ENCODE measurements around the gene AP1B1.
A peak's percentile ranks its signal among the peaks of the same experiment; 100 is the strongest.

AP1B1 gene

DNA sequence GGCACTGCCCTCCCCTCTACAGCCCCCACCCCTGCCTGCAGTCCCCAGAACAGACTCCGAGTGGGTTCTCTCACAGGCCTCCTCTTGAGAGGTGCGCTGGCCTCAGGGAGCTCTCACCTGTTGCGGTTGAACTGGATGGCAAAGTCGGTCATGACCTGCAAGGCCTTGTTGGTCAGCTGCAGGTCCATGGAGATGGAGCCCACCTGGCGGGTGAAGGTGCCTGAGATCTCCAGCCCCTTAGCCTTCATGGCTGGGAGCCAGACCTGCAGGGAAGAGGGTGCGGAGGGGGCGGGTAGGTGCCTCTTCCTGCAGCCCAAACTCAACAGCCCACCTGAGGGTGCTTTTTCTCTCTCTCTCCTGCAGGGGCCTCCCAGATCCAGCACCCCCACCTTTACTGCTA is 54.2 kb downstream of the AP1B1 start:
- no peak for DNase-seq

DNA sequence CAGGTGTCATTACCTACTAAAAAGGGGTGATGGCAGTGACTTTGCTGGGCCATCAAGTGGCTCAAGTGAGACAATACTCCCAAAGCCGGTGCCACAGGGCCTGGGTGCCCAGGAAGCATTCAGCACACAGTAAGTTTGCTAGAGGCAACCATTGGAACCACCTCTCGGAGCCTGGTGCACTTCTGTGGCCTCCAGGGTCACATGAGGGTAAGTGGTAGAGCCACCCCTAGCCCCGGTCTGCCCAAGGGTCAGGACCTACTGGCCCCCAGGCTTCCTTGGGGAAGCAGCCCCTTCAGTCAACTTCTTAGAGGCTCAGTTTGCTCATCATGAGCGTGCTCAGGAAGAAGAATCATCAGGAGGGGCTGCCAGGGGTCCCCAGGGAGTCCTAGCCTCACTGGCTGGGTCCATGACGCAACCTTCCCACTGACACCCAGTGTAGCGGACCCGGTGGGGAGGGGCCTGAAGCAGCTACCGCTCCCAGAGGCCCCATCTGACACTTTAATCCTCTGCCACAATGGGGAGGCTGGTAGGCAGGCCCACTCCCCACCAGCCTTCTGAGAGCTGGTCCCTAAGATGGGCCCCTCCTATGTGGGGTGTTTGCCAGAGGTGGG is 55.4 kb downstream of the AP1B1 start:
- no peak for DNase-seq

DNA sequence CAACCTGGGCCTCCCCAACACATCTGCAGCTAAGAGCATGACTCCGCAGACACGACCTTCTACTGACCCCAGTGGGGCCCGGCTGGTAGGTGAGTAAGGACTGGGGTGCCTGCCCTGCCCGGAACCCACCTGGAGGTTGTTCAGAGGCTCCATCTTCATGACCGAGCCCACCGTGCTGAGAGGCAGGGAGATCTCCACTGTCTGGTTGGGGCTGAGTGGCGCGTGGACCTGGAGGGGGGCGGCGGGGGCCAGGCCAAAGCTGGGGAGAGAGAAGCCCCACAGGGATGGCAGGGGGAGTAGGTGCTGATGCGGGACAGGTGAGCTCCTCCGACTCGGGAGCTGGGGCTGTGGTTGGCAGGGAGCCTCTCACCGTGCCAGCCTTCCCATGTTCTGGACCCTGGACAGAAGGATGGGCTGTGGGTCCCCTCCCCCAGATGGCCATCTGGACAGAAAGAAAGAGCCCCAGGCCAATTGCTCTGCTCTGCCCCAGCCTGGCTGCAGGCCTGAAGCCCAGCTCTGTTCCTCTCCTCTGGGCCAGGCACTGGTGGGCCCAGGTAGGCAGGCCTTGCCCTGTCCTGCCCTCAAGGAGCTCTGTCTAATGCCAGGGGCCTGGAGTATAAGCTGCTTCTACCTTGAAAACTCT is 56.6 kb downstream of the AP1B1 start:
- no peak for DNase-seq

DNA sequence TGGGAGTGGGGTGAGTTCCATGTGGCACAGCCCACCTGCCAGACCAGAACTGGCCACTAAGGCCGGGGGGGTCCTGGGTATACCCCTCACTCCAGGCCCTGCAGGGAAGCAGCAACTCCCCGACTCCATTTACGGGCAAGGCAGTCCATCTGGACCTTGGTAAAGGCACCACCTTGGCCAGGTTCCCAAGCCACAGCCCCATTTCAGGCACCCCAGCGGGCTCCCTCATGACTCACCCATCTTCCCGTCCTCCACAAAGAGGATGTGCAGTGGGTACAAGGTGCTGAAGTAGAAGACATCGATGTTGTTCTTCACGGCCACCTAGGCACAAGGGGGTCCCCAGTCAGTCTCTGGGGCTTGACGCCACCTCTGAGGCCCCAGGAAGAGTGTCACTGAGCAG is 57.2 kb downstream of the AP1B1 start:
- no peak for DNase-seq

DNA sequence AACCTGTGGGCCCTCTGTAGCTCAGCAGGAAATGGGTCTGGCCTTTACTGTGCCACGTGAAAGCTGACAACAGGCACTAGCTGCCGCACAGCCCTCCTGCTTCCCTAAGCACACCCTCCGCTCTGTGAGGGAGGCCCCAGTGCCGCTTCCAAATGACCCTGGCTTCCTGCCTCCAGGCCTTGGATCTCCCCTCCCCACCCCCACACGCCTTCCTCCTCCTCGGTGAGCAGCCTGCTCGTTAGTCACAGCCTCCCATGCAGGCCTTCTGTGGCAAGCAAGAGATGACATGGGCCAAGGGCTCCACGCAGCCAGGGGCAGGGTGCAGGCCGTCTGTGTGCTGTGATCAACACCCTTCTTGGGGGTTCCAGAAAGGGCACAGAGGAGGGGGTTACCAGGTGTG is 57.6 kb downstream of the AP1B1 start:
- peak in 9 of 58 donors; percentile 18 to 41 (median 32) for DNase-seq

DNA sequence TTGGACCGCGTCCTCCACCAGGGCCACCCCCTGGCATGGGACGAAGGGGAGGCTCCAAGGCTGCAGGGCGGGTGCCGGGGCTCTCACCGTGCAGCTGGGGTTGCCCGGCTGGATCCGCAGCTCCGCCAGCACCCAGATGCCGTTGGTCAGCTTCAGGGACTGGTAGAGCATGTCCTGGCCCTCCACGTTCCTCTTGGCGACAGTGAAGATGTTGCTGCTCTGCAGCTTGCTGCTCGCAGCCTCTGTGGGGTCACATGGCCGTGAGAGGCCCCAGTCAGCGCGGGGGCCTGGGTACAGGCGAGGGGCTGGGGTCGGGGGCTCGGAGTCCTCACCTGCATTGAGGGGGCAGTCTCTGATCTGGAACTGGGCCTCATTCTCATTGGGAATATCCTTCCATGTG is 58.1 kb downstream of the AP1B1 start:
- no peak for DNase-seq

DNA sequence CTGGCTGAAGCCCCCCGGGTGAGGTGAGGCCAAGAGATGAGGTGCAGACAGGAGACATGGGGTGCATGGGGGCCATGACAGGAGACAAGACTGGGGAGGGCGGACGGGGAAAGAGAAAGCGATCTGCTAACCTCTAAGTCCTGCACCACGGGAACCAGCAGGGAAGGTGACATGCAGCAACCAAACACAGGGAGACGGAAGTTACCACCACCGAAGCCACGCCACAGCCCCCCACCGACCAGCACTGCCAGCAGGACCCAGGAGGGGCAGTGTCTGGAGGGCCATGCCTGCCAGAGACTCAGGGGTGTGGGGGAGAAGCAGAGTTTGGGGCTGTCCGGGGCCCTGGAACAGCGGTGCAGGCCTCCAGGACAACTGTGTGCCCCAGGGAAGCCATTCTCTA is 58.8 kb downstream of the AP1B1 start:
- no peak for DNase-seq

DNA sequence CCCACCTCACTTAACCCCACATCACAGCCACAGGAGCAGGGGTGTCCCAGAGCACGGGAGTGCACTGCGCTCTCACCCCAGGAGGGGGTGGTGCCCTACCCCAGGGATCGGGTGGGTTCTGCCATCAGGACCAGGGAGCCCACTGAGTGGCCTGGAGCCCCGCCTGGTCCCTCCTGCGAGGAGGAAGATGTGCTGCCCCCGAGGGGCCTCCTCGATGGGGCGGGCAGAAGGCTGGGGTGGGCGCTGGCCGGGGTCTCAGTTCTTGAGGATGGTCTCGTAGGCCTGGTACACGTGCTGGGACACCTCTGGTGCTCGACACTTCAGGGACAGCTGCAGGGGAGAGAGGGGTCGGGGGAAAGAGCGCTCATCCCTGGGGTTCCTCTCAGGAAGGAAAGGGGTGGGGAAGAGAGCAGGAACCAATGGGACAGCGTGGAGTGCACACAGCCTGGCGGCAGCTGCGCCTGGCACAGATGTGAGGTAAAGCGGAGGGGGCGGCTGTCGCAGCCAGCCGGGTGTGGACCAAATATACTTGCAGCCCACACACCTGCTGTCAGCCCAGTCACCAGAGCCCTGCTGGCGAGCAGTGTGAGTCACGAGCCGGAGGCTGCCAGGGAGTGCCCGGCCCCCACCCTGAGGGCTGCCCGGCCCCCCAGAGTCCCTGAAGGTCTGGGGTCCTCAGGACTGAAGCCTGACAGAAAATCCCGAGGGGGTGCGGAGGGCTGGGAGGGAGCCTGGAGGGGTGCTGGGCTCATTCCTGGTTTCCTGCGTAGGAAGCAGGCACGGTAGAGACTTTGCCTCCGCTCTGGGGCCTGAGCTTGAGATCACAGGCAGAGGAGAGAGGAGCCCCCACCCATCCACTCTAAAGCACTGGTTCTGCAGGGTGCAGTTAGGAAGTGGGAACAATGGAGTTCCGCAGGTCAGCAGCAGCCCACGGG is 59.5 kb downstream of the AP1B1 start:
- peak in 38 of 58 donors; percentile 16 to 84 (median 53) for DNase-seq

DNA sequence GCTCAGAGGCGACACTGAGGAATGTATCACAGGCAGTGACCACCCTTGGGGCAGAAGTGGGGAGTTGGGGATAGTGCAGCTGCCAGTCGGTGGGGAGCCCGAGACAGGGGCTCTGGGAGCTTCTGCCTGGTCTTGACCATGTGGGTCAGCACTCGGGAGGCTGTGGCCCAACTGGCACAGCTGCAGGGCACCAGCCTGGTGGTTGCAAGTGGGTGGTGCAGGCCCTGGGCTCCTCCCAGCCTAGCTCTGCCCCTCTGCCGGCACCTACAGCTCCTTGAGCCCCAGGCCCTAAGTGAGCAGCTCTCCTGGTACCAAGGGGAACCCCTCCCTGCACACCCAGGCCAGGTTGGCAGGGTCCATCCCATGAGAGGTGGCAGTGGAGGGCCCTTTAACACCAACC is 60.3 kb downstream of the AP1B1 start:
- no peak for DNase-seq

DNA sequence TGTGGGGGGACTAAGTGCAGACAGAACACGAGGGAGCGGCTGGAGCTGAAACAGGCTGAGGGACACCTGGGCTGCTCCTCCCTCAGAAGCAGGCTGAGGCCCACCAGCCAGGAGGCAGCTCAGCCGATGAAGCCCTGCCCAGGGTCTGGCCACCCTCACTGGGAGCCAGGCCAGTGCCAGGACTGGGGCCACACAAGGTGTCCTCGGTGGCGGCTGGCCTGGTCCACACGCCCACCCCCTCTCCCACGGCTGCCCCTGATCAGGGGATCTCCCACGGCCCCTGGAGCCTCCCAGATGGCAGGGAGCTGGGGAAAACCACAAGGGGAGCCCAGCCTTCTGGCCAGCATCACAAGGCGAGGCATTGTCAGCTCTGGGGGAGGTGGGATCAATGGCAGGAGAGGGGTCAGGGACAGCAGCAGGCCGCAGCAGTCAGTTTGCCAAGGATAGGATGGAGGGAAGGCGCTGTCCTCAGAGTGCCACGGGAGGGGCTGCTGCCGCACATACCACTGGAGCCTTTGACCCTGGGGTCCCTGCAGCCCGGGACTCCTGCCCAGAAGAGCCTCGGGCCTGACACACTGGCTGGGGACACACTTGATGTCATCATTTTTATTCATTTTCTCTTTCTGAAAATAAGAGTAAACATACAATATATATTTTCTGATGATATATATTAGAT is 61.1 kb downstream of the AP1B1 start:
- no peak for DNase-seq

DNA sequence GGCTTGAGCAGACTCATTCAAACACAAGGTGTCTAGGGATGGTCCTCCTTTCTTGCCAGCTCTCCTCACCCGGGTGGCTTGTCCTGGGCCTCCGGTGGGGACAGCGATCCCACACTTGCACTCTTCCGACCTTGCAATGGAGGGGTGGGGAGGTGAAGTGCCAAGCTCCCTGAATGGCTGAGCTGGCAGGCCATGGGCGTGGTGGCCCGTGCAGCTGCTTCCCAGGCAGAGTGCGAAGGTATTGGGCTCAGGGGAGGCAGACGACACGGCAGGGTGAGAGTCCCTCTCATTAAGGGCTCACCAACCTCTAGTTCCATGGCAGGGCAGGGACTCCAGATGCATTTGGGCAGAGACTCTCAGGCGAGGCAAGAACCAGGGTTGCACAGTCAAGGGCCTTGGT is 61.9 kb downstream of the AP1B1 start:
- no peak for DNase-seq

DNA sequence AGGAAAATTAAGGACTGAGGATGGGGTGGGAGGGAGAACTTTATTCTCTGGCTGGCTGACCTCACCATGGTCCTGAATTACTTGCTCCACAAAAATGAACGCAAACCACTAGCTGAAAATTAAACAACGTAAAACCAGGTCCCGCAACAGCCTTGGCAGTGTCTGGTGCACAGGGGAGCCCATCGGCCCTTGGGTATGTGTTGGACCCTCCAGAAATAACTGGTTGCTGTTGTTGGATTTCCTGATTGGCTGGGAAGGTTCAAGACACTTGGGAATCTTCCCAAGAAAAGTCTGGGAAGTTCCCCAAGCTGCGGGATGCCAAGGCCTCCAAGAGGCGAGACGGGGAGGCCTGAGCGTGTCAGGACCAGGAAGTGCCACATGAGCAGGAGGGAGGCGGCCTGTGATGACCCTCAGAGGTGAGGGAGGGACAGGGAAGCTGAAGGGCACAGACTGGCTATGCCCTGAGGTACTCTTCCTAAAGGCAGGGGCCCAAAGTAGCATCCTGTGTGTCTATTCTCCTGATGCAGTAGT is 62.5 kb downstream of the AP1B1 start:
- peak in 1 of 58 donors; percentile 34 for DNase-seq

DNA sequence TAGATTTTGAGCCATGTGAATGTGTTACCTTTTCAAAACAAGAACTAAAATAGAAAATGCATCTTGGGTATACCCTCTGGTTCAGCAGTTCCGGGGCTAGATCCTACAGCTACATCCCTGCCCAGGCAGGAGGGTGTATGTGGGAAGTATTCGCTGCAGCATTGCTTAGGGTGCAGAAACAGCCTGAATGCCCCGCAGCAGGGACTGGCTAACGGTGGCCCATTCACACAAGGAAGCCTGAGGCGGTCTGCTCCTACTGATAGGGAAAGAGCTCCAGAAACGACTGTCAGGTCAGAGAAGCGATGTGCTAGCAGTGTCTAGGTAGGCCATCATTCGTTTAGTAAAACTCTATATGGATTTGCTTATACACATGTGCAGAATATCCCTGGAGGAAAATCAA is 63.0 kb downstream of the AP1B1 start:
- DNase-seq = peak in 1 of 58 donors; percentile 20

DNA sequence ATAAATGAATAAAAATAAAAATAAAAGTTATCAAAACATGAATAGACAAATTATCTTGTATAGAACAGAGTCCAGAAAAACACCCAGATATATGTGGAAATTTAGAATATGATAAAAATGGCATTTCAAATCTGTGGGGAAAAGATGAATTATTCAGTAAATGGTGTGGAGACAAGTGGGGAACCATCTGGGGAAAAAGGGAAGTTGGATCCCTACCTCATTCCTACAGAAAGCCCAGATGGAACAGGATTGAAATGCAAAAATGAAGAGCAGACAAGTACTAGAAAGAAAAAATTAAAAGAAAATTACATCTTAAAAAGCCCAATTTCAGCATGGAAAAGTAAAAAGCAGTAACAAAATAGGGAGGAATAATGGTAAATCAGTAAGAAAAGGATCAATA is 64.7 kb downstream of the AP1B1 start:
- DNase-seq = no peak

DNA sequence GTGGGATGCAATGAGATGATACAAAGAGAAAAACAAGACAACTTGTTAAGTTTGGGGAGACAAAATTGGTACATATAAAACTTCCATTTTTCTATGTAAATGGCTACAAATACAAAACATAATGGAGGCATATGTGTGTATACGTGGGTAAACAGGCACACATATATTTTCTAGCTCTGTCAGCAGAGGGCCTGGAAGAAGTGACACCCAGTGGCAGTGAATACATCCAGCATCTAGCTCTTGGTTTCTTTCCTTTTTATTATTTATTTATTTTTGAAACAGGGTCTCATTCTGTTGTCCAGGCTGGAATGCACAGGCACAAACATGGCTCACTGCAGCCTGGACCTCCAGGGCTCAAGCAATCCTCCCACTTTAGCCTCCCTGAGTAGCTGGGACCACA is 67.8 kb downstream of the AP1B1 start:
- no peak for DNase-seq

DNA sequence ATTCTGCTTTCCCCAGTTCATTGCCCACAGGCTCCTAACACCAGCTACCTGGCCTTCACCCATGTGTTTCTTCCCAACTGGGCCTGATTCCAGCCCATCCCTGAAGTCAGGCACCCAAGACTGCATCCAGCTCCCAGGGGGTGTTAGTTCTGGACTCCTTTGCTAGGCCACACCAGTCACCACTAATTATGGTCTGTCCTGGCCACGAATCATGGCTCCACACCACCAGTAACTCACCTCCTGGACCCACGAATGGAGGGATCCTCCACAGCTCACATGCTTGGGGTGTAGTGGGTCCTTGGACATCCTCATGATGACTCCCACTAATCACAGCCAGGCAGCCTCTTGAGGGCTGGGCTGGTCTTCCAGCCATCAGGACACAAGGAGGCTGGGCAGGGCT is 69.3 kb downstream of the AP1B1 start:
- DNase-seq = no peak

DNA sequence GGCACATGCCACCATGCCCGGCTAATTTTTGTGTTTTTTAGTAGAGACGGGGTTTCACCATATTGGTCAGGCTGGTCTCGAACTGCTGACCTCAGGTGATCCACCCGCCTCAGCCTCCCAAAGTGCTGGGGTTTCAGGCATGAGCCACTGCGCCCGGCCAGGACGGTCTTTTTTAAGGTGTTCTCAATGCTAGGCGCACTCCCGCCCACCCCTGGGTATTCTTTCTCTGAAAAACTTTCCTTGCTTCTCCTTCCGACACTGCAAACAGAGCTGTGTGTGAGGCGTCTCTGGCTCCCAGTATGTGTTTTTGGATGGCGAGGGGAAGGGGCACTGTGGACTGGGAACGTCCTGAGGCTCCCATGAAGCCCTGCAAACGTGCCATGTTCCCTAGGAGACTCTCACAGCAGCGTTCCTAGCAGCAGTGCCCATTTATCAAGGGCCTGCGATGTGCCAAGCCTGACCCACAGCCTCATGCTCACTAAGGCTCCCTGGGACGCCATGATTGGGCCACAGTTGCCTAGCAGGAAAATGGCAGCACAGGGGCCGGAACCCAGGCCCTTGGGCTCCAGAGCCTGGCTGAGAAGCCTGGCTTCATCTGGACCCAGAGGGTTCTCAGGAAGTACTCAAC is 70.4 kb downstream of the AP1B1 start:
- no peak for DNase-seq

DNA sequence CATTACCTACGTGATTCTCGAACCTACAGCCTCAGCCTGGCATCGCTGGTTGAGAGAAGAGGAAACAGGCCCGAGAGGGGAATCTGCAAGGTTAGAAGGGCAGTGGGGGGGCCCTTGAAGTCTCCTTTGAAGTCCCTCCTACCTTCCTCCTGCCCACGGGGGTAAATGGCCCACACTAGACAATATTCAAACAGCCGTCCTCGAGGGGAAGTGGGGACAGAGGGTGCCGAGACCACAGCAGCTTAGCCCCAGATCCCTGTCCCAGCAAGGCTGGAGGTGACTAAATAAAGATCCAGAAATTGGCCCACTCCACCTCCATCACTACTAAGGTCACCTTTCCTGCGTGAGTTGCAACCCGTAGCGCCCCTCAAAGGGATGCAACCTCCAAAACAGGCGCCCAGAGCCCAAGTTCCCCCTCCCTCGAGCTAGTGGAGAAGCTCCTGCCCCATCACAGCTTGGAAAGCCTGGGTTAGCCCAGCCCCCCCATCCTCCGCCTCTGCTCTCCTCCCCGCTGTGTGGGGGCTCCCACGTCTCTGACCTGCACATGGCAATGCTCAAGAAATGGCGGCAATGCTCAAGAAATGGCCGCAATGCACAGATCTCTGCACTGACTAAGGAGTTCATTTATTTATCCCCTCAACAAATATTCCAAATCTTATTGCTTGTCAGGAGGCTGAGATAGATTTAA is 72.1 kb downstream of the AP1B1 start:
- no peak for DNase-seq

DNA sequence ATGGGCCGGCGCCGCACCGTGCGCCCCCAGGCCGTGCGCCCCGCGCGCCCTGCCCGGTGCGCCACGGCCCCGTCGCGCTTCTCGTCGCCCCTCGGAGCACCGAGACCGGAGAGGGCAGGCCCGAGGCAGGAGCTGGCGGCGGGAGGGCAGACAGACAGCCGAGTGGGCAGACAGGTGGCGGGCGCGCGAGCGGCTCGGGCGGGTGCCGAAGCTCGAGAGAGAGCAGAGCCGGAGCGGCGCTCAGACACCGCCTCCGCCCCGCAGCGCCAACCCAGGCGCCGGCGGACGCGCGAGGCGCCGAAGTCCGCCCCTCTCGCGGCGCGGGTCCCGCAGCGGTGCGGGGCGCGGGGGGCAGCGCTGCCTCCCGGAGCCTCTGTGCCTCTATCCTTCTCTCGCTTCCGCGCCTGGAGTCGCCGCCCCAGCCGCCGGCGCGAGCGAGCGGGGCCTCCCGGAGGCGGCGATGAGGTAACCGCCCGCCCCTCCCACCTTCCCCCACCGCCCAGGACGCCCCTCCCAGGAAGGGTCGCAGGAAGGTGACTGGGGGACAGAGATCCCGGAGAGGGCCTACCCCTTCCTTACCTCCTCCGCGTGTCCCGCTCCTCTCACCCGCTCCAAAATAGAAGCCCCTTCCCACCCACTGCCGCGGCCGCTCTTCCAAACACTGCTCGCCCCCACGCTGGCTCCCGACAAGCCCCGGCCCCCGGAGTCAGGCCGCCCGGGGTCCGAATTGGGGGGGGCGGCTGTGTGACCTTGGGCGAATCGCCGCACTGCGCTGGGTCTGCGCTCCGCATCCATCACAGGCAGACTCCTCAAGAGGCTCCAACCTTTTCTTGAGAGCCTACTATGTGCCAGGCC is 72.9 kb downstream of the AP1B1 start, which contains the start of gene RASL10A:
Gene RASL10A, minus strand, starts transcription at position 412 of the 855 bp plus-strand sequence. CDS start 451 bp downstream, outside the sequence.
- DNase-seq = peak in 4 of 58 donors; percentile 29 to 42 (median 36)

Data from anterior cingulate cortex (tissue), 58 donors.